ENCODE measurements around the gene FNDC1. TPM values are rescaled to one million over a fixed set of nuclear protein-coding genes. Genes with fewer than 3 reads are reported as not detected.
A peak's percentile ranks its signal among the peaks of the same experiment; 100 is the strongest.

The FNDC1 gene
- total RNA-seq, 1 donor from 2014 or later, result 6.3 TPM

DNA sequence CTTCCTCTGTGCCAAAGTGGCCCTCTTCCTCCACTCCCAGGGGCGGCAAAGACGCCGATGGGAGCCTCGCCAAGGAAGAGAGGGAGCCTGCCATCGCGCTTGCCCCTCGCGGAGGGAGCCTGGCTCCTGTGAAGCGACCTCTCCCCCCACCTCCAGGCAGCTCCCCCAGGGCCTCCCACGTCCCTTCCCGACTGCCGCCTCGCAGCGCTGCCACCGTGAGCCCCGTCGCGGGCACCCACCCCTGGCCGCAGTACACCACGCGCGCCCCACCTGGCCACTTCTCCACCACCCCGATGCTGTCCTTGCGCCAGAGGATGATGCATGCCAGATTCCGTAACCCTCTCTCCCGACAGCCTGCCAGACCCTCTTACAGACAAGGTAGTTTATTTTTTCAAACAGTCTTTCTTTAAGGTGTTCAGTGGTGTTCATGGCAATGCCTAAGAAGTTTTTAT is 64.9 kb downstream of the FNDC1 start:
- no peak overlapping the region for H3K4me3 ChIP-seq (ENCODE audit: insufficient read depth, low read depth, low read length)
- TF ChIP-seq EZH2 (IDR thresholded peaks at IDR 0.05; ENCODE audit: insufficient read depth, low read length), result no peak
- TF ChIP-seq CTCF (IDR thresholded peaks at IDR 0.05; ENCODE audit: insufficient read depth, low read depth, low read length), result no peak
- no peak overlapping the region for H2AFZ ChIP-seq (ENCODE audit: low read depth, low read length)
- no peak overlapping the region for H3K27ac ChIP-seq (ENCODE audit: low read depth, low read length)
- H3K27me3 Mint-ChIP-seq (ENCODE audit: low read depth, unreplicated experiment), result peaks cover 23% of the 10 kb centered on the region
- H4K20me1 ChIP-seq (ENCODE audit: insufficient read depth, low read length), result no peaks in the 10 kb centered on the region
- peaks cover 25% of the 10 kb centered on the region for H3K27me3 ChIP-seq (ENCODE audit: insufficient read depth, low read length)
- H3K4me2 ChIP-seq (ENCODE audit: low read length), result peak overlapping the region; percentile 41
- H3K27ac Mint-ChIP-seq (ENCODE audit: unreplicated experiment), result peak overlapping the region; percentile 36
- H3K4me1 ChIP-seq (ENCODE audit: insufficient read depth, low read length), result no peaks in the 10 kb centered on the region
- DNase-seq (ENCODE audit: low read depth) (no peak), FAIRE-seq (no peak)
- H3K9me3 ChIP-seq (ENCODE audit: insufficient read depth, low read depth, low read length), result no peaks in the 10 kb centered on the region
- H3K9me3 Mint-ChIP-seq (ENCODE audit: unreplicated experiment), result peaks cover 4% of the 10 kb centered on the region
- H3K4me1 Mint-ChIP-seq (ENCODE audit: low read depth, unreplicated experiment), result no peaks in the 10 kb centered on the region
- H3K36me3 Mint-ChIP-seq (ENCODE audit: low read depth, unreplicated experiment), result peaks cover 5% of the 10 kb centered on the region
- H3K9ac ChIP-seq (ENCODE audit: low read length), result no peak overlapping the region
- H3K79me2 ChIP-seq (ENCODE audit: insufficient read depth, low read length), result no peaks in the 10 kb centered on the region
- no peak overlapping the region for H3K4me3 Mint-ChIP-seq (ENCODE audit: unreplicated experiment)
- H3K36me3 ChIP-seq (ENCODE audit: insufficient read depth, low read length), result no peaks in the 10 kb centered on the region

DNA sequence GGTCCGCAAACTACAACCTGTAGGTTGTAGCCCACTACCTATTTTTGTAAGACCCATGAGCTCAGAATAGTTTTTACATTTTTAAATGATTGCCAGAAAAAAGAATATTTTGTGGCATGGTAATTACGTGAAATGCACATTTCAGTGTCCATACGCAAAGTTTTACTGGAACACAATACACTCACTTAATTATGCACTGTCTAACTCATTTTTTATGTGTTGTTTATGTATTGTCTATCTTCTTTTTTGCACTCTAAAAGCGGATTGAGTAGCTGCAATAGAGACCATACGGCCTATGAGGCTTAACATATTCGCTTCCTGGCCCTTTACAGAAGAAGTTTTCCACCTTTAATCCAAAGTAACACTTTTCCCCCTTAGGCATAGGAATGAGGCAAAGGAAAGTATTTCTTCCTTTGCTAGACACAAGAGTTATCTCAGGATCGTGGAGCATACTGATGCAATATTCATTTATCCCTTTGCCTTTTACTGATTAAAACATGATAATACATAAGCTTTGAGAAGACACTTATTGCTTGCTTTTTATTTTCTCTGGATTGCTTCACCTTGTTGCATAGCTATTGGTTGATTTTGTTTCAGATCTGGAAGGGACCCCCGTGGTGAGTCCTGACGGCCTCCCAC is 69.8 kb downstream of the FNDC1 start:
- Histone ChIP-seq H3K4me1 (ENCODE audit: insufficient read depth, low read length) (no peaks in the 10 kb centered on the region), H3K27ac (ENCODE audit: low read depth, low read length) (no peak overlapping the region), H4K20me1 (ENCODE audit: insufficient read depth, low read length) (no peaks in the 10 kb centered on the region), H3K9ac (ENCODE audit: low read length) (no peak overlapping the region), H3K79me2 (ENCODE audit: insufficient read depth, low read length) (no peaks in the 10 kb centered on the region), H3K27me3 (ENCODE audit: insufficient read depth, low read length) (peaks cover 17% of the 10 kb centered on the region), H2AFZ (ENCODE audit: low read depth, low read length) (no peak overlapping the region), H3K9me3 (ENCODE audit: insufficient read depth, low read depth, low read length) (no peaks in the 10 kb centered on the region), H3K4me2 (ENCODE audit: low read length) (no peak overlapping the region), H3K36me3 (ENCODE audit: insufficient read depth, low read length) (no peaks in the 10 kb centered on the region), H3K4me3 (ENCODE audit: insufficient read depth, low read depth, low read length) (no peak overlapping the region)
- Mint-ChIP-seq H3K4me3 (ENCODE audit: unreplicated experiment) (no peak overlapping the region), H3K36me3 (ENCODE audit: low read depth, unreplicated experiment) (peaks cover 8% of the 10 kb centered on the region), H3K4me1 (ENCODE audit: low read depth, unreplicated experiment) (no peaks in the 10 kb centered on the region), H3K9me3 (ENCODE audit: unreplicated experiment) (peaks cover 4% of the 10 kb centered on the region), H3K27me3 (ENCODE audit: low read depth, unreplicated experiment) (peaks cover 11% of the 10 kb centered on the region), H3K27ac (ENCODE audit: unreplicated experiment) (no peak overlapping the region)
- DNase-seq (ENCODE audit: low read depth) (no peak), FAIRE-seq (no peak)
- TF ChIP-seq EZH2 (IDR thresholded peaks at IDR 0.05; ENCODE audit: insufficient read depth, low read length) (no peak), CTCF (IDR thresholded peaks at IDR 0.05; ENCODE audit: insufficient read depth, low read depth, low read length) (no peak)

- Mint-ChIP-seq H3K27ac (ENCODE audit: unreplicated experiment) (no peak overlapping the region), H3K9me3 (ENCODE audit: unreplicated experiment) (no peaks in the 10 kb centered on the region), H3K4me3 (ENCODE audit: unreplicated experiment) (no peak overlapping the region), H3K4me1 (ENCODE audit: low read depth, unreplicated experiment) (no peaks in the 10 kb centered on the region), H3K36me3 (ENCODE audit: low read depth, unreplicated experiment) (no peaks in the 10 kb centered on the region), H3K27me3 (ENCODE audit: low read depth, unreplicated experiment) (peaks cover 1% of the 10 kb centered on the region)
- no peaks in the 10 kb centered on the region for H3K27me3 ChIP-seq (ENCODE audit: insufficient read depth, low read length)
- H3K27ac ChIP-seq (ENCODE audit: low read depth, low read length), result no peak overlapping the region
- peaks cover 6% of the 10 kb centered on the region for H3K4me1 ChIP-seq (ENCODE audit: insufficient read depth, low read length)
- no peak overlapping the region for H3K4me3 ChIP-seq (ENCODE audit: insufficient read depth, low read depth, low read length)
- peak; percentile 55 for DNase-seq (ENCODE audit: low read depth)
- no peaks in the 10 kb centered on the region for H3K79me2 ChIP-seq (ENCODE audit: insufficient read depth, low read length)
- FAIRE-seq, result no peak
- H3K36me3 ChIP-seq (ENCODE audit: insufficient read depth, low read length), result no peaks in the 10 kb centered on the region
- TF ChIP-seq CTCF (IDR thresholded peaks at IDR 0.05; ENCODE audit: insufficient read depth, low read depth, low read length) (no peak), EZH2 (IDR thresholded peaks at IDR 0.05; ENCODE audit: insufficient read depth, low read length) (no peak)
- no peak overlapping the region for H2AFZ ChIP-seq (ENCODE audit: low read depth, low read length)
- no peaks in the 10 kb centered on the region for H3K9me3 ChIP-seq (ENCODE audit: insufficient read depth, low read depth, low read length)
- H3K4me2 ChIP-seq (ENCODE audit: low read length), result no peak overlapping the region
- no peak overlapping the region for H3K9ac ChIP-seq (ENCODE audit: low read length)
- H4K20me1 ChIP-seq (ENCODE audit: insufficient read depth, low read length), result no peaks in the 10 kb centered on the region
Observed at GRCh38 chr6:159249128-159249527, 79.9 kb downstream of the FNDC1 start.
